KBM-7 (cell line): ENCODE results near the gene SPSB1.

Experiments
- DNase-seq: peaks from one replicate; pipeline ENCODE4 v3.0.0-alpha.2; 2015
- in situ Hi-C: fragments of 300-500 bp; cut with MboI; formaldehyde crosslinking; loops from 2 replicates; pipeline ENCODE4 v1.14.3; 2020; ENCODE audit warnings: low sequenced_read_pairs, low pct_unique_long_range_greater_than_20kb, mixed read lengths

Gene SPSB1

DNA sequence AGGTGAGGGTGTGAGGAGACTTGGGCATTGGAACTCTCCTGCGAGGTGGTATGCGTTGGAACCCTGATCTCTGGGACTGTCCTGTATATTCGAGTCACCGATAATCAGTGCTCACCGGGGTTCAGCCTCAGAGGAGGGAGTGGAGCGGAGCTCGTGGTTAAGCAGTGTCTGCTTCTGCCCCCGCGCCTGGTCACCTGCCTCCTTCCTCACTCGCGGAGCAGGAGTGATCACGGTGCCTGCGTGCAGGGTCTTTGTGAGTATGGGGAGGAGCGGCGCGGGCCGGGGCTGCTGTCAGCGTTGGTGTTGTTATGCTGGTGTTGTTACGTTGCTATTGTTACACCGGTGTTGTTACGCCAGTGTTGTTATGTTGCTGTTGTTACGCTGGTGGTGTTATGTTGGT lies 34.8 kb upstream of the SPSB1 start:
- in situ Hi-C loops: no loop called here
- no peak for DNase-seq

DNA sequence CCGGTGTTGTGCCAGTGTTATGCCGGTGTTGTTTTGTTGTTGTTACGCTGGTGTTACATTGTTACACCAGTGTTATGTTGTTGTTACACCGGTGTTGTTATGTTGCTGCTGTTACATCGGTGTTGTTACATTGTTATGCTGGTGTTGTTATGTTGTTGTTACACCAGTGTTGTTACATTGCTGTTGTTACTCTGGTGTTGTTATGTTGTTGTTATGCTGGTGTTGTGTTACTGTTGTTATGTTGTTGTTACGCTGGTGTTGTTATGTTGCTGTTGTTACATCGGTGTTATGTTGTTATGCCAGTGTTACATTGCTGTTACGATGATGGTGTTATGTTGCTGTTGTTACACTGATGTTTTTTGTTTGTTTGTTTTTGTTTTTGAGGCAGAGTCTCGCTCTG lies 34.1 kb upstream of the SPSB1 start:
- no peak for DNase-seq
- in situ Hi-C loops: no loop called here

DNA sequence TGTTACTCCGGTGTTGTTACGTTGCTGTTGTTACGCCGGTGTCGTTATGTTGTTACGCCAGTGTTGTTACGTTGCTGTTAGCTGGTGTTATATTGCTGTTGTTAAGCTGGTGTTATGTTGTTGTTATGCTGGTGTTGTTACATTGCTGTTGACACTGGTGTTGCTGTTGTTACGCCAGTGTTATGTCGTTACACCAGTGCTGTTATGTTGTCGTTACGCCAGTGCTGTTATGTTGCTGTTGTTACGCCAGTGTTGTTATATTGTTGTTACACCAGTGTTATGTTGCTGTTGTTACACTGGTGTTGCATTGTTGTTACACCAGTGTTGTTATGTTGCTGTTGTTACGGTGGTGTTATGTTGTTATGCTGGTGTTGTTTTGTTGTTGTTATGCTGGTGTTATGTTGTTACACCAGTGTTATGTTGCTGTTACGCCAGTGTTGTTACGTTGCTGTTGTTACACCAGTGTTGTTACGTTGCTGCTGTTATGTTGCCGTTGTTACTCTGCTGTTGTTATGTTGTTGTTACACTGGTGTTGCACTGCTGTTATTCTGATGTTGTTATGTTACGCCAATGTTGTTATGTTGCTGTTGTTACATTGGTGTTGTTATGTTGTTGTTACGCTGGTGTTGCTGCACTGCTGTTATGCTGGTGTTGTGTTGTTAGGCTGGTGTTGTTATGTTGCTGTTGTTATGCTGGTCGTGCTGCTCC lies 32.5 kb upstream of the SPSB1 start:
- in situ Hi-C loops: loop anchor here (10.0 kb wide), 1 partner anchor 225 kb away; no protein-coding TSS in a partner anchor
- DNase-seq: no peak

DNA sequence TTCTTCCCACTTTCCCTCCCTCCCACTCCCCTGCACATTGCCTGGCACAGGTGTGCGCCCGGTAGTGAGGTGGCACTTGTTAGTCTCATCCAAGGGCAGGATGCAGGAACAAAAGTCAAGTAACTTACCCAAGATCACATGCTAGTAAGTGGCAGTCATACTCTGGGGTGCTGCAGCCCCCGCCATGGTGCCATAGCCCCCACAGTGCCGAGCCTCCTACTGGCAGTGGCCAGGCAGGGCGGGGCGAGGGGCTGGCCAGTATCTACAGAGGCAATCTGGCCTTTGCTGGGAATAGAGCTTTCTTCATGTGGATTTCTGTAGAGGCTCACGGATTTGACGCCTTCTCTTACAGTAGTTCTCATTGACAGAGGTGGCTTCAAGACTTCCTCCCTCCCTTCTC lies 31.2 kb upstream of the SPSB1 start:
- in situ Hi-C loops: loop anchor here (10.0 kb wide), 1 partner anchor 223 kb away; no protein-coding TSS in a partner anchor
- DNase-seq: no peak

DNA sequence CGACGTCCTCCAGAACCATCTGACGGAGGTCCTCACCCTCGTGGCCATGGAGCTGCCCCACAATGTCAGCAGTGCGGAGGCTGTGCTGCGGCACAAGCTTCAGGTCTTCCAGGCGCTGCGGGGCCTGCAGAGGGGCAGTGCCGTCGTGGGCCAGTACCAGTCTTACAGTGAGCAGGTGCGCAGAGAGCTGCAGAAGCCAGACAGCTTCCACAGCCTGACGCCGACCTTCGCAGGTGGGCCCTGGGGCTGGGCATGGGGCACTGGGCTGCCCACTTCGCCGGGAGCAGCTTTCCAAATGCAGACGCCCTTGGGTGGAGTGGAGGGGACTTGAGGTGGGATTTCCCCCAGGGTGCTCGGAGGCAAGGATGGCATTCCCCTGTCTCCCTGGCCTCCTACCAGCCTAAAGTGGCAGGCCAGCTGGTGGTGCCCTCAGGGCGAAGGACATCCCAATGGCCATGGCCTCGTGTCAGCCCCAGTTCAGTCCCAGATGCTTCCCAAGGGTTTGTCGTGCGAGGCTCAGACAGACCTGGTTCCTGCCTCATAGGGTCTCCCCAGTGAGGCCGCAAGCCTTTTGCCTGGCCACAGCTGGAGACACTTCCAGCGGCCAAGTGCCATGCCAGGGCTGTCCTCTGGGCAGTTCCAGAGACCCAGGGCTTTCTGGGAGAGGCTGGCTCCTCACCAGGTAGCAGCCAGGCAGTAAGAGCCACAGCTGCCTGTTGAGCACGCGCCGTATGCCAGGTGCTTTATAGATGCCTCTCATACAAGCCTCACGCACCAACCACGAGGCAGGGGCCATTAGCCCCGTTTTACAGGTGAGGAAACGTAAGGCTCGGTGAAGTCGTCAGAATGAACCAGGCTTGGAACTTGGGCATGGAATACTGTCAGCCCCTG lies 30.4 kb upstream of the SPSB1 start:
- in situ Hi-C loops: loop anchor here (10.0 kb wide), 1 partner anchor 222 kb away; no protein-coding TSS in a partner anchor
- no peak for DNase-seq

DNA sequence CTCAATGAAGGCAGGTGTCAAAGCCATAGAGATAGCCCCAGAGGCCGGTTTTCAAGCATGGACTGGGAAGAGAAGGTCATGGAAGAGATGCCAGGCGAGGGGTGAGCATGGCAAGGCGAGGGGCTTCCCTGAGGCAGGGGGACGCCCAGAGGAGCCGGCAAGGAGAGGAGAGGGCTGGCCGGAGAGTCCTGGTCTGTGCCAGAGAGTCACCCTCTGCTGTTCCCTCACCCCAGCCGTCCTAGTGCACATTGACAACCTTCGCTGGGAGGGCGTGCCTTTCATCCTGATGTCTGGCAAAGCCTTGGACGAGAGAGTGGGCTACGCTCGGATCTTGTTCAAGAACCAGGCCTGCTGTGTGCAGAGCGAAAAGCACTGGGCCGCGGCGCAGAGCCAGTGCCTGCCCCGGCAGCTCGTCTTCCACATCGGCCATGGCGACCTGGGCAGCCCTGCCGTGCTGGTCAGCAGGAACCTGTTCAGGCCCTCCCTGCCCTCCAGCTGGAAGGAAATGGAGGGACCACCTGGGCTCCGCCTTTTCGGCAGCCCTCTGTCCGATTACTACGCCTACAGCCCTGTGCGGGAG lies 29.3 kb upstream of the SPSB1 start:
- no peak for DNase-seq
- in situ Hi-C loops: loop anchor here (10.0 kb wide), 1 partner anchor 221 kb away; no protein-coding TSS in a partner anchor

DNA sequence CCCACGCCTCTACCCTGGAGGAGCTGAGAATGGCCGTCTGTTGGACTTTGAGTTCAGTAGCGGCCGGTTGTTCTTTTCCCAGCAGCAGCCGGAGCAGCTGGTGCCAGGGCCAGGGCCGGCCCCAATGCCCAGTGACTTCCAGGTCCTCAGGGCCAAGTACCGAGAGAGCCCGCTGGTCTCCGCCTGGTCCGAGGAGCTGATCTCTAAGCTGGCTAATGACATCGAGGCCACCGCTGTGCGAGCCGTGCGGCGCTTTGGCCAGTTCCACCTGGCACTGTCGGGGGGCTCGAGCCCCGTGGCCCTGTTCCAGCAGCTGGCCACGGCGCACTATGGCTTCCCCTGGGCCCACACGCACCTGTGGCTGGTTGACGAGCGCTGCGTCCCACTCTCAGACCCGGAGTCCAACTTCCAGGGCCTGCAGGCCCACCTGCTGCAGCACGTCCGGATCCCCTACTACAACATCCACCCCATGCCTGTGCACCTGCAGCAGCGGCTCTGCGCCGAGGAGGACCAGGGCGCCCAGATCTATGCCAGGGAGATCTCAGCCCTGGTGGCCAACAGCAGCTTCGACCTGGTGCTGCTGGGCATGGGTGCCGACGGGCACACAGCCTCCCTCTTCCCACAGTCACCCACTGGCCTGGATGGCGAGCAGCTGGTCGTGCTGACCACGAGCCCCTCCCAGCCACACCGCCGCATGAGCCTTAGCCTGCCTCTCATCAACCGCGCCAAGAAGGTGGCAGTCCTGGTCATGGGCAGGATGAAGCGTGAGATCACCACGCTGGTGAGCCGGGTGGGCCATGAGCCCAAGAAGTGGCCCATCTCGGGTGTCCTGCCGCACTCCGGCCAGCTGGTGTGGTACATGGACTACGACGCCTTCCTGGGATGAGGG lies 28.5 kb upstream of the SPSB1 start:
- DNase-seq: no peak
- in situ Hi-C loops: loop anchor here (10.0 kb wide), 1 partner anchor 221 kb away; no protein-coding TSS in a partner anchor

DNA sequence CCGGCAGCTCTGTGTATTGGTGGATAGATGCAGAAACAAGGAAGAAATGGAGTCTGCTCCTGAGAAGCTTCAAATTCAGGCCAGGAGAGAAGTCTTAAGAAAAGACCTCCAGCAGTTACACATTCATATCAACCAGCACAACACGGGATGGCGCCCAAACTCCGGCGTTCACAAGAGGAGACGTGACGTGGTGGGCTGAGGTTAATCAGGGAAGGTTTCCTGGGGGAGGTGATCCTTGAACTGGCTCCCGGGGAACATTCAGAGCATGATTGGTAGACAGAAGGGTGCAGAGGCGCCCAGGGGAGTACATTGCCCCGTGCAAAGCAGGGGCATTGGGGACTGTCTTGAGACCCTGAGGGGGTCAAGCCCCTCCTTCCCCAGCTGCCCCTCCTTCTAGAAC lies 27.7 kb upstream of the SPSB1 start:
- no peak for DNase-seq
- in situ Hi-C loops: loop anchor here (10.0 kb wide), 1 partner anchor 220 kb away; no protein-coding TSS in a partner anchor

DNA sequence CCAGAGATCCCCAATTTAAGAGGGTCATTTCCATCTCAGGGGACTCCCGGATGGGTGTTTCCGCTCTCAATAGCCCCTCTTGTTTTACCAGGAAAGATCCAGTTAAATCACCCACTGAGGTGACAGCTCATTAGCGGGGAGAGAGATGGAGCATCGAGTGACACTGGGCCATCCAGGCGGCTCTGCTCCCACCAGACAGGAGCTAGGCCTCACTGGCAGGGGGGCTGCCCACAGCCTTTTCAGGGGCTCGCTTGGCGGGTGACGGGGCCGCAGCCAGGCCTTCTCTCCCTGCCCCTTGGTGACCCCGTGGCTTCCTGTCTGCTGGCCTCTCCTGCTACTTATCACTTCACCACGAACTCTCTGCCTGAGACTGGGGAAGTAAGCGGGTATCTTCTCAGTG lies 26.7 kb upstream of the SPSB1 start:
- in situ Hi-C loops: loop anchor here (10.0 kb wide), 1 partner anchor 219 kb away; no protein-coding TSS in a partner anchor
- DNase-seq: no peak

DNA sequence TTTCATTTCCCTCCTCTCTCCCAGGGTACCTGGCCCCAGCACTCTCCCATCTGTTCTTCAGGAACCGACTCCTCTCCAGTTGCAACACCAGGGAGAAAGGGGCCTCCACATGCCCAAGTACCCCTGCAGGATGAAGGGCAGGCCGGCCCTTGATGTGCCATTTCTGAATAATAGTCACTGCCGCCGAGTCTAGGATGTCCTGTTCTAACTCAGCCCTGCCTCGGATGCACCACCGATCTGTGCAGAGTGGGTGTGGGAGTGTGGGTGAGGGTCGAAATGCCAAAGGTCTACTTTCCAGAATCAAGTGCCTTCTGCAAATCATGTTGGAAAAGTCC lies 25.4 kb upstream of the SPSB1 start:
- in situ Hi-C loops: loop anchor here (10.0 kb wide), 1 partner anchor 217 kb away; no protein-coding TSS in a partner anchor
- no peak for DNase-seq

DNA sequence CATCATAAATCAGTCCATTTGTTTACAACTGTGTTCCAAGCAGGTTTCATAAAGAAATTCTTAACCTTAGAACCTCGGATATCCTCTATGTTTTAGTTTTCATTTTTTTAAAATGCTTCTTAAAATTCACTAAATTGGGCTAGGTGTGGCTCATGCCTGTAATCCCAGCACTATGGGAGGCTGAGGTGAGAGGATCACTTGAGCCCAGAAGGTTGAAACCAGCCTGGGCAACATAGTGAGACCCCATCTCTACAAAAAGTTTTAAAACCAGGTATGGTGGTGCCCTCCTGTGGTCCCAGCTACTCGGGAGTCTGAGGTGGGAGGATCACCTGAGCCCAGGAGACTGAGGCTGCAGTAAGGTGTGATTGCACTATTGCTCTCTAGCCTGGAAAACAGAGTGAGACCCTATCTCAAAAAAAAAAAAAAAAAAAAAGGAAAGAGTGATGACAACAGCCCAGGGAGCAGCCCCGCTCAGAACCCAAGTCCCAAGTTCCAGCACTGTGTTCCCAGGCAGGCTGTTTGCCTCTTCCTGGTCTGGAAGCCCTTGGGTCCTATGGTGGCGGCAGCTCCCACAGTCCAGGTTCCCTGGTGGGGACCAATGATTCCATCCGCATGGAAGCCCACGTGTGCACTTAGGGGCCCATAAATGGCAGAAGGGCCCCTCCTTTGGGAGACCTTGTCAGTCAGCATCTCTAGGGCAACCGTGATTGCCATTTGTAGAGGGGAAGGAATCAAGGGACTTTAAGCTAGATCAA lies 24.7 kb upstream of the SPSB1 start:
- DNase-seq: no peak
- in situ Hi-C loops: loop anchor here (10.0 kb wide), 1 partner anchor 217 kb away; no protein-coding TSS in a partner anchor

DNA sequence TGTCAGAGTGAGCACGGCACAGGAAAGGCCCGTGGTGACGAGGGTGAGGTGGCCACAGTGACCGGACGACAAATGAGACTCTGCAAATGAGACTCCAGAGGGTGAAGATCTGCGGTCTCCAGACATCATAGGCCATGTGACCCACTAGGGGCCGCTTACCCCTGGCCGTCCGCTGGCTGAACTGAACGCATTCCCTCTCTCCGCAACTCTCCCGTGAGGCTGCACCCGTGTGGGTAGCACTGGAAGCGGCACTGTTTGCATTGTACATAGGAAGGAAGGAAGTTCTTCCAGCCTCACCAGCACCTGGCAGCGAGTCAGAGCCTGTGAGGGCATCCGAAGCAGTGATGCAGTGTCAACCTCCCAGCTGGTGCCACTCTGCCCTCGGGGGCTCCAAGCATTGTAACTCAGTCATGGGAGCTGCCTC lies 23.6 kb upstream of the SPSB1 start:
- DNase-seq: no peak
- in situ Hi-C loops: loop anchor here (10.0 kb wide), 1 partner anchor 216 kb away; no protein-coding TSS in a partner anchor

DNA sequence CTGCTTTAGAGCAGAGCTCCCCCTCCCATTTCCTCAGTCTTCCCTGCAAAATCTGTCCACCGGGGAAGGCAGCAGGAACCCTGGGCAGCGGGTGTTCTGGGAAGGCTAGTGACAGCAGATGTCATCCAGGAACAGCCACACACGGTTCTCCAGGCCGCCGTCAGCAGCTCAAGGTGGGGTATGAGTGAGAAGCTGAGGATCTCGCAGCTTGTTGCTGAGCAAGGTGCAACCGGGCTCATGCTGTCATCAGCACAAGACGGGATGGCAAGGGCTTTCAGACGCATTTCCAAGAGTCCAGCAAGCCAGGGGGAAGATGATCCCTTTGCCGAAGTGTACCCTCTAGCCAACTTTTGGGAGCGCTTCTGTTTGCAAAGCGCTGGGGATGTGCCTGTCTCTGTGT lies 23.0 kb upstream of the SPSB1 start:
- in situ Hi-C loops: loop anchor here (10.0 kb wide), 1 partner anchor 215 kb away; no protein-coding TSS in a partner anchor
- DNase-seq: no peak

DNA sequence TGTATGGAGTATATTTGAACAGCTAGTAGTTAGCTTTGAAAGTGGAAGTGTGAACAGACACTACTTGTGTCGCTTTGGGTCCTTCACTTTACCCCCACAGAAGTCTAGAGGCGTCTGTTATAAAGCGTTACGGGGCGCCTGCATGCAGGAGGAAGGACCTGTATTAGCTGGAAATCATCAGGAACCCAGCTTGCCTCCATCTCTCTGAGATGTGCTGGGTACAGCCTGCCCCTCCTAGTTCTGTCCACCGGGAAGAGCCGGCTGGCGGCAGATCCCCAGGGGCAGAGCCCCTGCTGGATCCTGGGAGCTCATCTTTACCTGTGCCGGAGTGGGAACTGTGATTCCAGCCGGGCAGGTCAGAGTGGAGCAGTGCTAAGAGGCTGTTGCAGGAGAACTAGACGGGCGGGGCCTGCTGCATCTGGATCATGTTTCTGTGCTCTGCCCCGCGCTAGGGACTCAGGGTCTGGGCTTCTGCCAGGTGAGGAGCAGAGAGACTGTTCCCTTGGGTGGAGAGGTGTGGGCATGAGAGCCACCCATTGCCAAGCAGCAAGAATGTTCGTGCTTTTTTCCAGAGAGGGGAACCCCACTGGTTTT lies 22.3 kb upstream of the SPSB1 start:
- DNase-seq: no peak
- in situ Hi-C loops: no loop called here

DNA sequence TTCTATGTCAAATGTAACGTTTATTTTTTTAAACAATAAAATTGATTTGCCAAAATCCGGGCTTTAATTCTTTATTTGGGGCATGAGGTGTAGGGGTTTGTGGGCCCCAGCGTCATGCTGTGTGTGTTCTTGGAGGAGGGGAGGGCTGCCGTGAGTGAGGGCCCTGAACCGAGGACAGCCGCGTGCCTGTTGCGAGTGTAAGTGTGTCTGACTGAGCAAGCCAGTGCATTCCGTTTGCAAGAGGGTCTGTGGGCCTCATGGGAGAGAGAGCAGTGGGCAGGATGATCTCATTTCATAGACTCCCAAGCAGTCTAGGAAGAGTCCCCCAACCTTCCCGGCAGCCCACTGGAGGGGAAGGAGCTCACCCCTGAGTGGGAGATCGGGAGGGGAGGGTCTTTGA lies 21.4 kb upstream of the SPSB1 start:
- DNase-seq: no peak
- in situ Hi-C loops: no loop called here

DNA sequence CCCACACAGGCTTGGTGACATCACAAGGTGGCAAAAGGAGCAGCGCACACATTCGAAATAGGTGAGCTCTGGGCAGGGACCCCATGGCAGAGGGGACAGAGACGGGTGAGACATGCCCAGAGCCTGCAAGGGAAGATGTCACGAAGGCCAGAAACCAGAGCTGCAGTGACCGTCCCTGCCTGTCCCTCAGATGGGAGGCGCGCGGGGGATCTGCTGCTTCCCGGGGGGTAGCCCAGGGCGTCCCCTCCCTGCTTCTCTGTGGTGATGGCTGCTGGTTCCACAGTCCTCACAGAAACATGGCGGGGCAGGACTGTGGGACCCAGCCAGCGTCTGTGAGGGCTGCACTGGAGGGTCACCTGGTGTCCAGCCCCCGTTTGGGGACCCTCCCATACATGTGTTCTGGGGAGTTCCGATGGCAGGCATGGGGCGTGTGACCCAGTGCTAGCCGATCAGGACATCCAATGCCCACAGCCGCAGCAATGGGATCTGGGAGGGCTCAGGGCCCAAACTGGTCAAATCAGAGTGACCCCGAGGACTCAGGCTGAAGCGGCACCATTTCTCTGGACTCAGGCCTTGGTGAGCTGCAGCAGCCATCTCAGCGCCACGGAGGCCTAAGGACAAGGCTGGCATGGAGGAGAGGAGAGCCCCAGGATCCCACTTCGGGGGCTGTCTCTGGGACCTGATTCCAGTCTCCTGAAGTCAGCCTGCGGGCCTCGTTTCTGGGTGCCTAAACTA lies 20.7 kb upstream of the SPSB1 start:
- in situ Hi-C loops: no loop called here
- no peak for DNase-seq

DNA sequence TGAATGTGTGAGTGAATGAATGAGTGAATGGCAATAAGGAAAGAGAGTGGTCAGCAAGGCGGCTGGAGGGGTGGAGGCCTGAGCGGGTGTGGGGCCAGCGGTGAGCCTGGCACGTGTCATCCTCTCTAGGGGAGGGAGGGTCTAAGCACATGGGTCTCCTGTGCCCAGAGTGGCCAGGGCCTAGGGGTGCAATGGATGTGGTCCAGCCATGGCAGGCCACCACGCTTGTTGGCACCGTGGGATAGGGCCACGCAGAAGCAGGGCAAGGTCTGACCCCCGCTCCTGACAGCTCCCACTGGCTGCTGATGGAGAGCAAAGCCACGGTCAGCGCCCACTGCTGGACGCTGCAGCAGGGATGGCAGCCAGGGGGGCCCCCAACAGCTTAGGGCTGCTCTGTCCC lies 19.5 kb upstream of the SPSB1 start:
- DNase-seq: no peak
- in situ Hi-C loops: no loop called here
